Parathyroid adenoma (tissue), 2 donors: ENCODE data around the gene BIK.
A peak's percentile ranks its signal among the peaks of the same experiment; 100 is the strongest.

Source experiments
- H2AFZ ChIP-seq: fragments of 300-600 bp; sonication (generic); one replicate; pipeline ENCODE4 v1.7.0; 2017; ENCODE audit warnings: antibody characterized with exemption, mild to moderate bottlenecking
- H3K27ac ChIP-seq: fragments of 300-600 bp; sonication (generic); one replicate; pipeline ENCODE4 v1.7.0; 2017
- H3K27me3 ChIP-seq: fragments of 300-600 bp; sonication (generic); one replicate; pipeline ENCODE4 v1.7.0; 2017; ENCODE audit warnings: low read length; ENCODE audit not compliant: control insufficient read depth, insufficient read depth
- H3K36me3 ChIP-seq: fragments of 300-600 bp; sonication (generic); one replicate; pipeline ENCODE4 v1.7.0; 2017; ENCODE audit warnings: low read length; ENCODE audit not compliant: control insufficient read depth, insufficient read depth
- H3K4me1 ChIP-seq: fragments of 300-600 bp; sonication (generic); one replicate; pipeline ENCODE4 v1.7.0; 2017; ENCODE audit warnings: control low read depth
- H3K4me2 ChIP-seq: fragments of 300-600 bp; sonication (generic); one replicate; pipeline ENCODE4 v1.7.0; 2017; ENCODE audit warnings: low read length
- H3K4me3 ChIP-seq: fragments of 300-600 bp; sonication (generic); one replicate; pipeline ENCODE4 v1.7.0; 2017; ENCODE audit warnings: low read depth, low read length
- H3K79me2 ChIP-seq: fragments of 300-600 bp; sonication (generic); one replicate; pipeline ENCODE4 v1.7.0; 2017; ENCODE audit warnings: control low read depth
- H3K9ac ChIP-seq: fragments of 300-600 bp; sonication (generic); one replicate; pipeline ENCODE4 v1.7.0; 2017; ENCODE audit warnings: mild to moderate bottlenecking
- H3K9me3 ChIP-seq: fragments of 300-600 bp; sonication (generic); one replicate; pipeline ENCODE4 v1.7.0; 2017; ENCODE audit warnings: low read length; ENCODE audit not compliant: control insufficient read depth
- CTCF ChIP-seq: fragments of 300-600 bp; sonication (generic); IDR thresholded peaks from one replicate; pipeline ENCODE4 v1.7.0; 2017; ENCODE audit warnings: antibody characterized with exemption, mild to moderate bottlenecking
- donor health status: primary hyperparathyroidism.

Gene BIK

GRCh38 chr22:43131773-43132501 is 21.4 kb downstream of the BIK start:
- no peak for TF ChIP-seq CTCF
- Histone ChIP-seq H3K9me3 (no peaks in the 10 kb centered on the region), H3K4me2 (no peak overlapping the region), H2AFZ (no peak overlapping the region), H3K4me1 (no peaks in the 10 kb centered on the region), H3K27ac (no peak overlapping the region), H3K4me3 (no peak overlapping the region), H3K9ac (no peak overlapping the region), H3K27me3 (no peaks in the 10 kb centered on the region), H3K36me3 (no peaks in the 10 kb centered on the region), H3K79me2 (no peaks in the 10 kb centered on the region)

- Histone ChIP-seq H3K36me3 (no peaks in the 10 kb centered on the region), H3K9me3 (no peaks in the 10 kb centered on the region), H3K4me3 (no peak overlapping the region), H3K79me2 (no peaks in the 10 kb centered on the region), H3K9ac (no peak overlapping the region), H3K4me1 (no peaks in the 10 kb centered on the region), H3K4me2 (no peak overlapping the region), H3K27me3 (no peaks in the 10 kb centered on the region), H2AFZ (no peak overlapping the region), H3K27ac (no peak overlapping the region)
- no peak for TF ChIP-seq CTCF
Measured at GRCh38 chr22:43133401-43133800, 22.9 kb downstream of the BIK start.

- no peaks in the 10 kb centered on the region for H3K27me3 ChIP-seq
- H3K4me3 ChIP-seq: no peak overlapping the region
- H3K9ac ChIP-seq: no peak overlapping the region
- H3K27ac ChIP-seq: no peak overlapping the region
- no peaks in the 10 kb centered on the region for H3K4me1 ChIP-seq
- no peaks in the 10 kb centered on the region for H3K9me3 ChIP-seq
- no peaks in the 10 kb centered on the region for H3K79me2 ChIP-seq
- H3K36me3 ChIP-seq: no peaks in the 10 kb centered on the region
- no peak overlapping the region for H3K4me2 ChIP-seq
- H2AFZ ChIP-seq: no peak overlapping the region
- TF ChIP-seq CTCF: no peak
Measured at GRCh38 chr22:43134553-43134952, 24.0 kb downstream of the BIK start.

- no peak overlapping the region for H3K9ac ChIP-seq
- H3K4me1 ChIP-seq: no peaks in the 10 kb centered on the region
- H3K9me3 ChIP-seq: no peaks in the 10 kb centered on the region
- no peak overlapping the region for H3K4me2 ChIP-seq
- no peaks in the 10 kb centered on the region for H3K27me3 ChIP-seq
- H2AFZ ChIP-seq: no peak overlapping the region
- no peak overlapping the region for H3K4me3 ChIP-seq
- no peaks in the 10 kb centered on the region for H3K79me2 ChIP-seq
- TF ChIP-seq CTCF: no peak
- H3K36me3 ChIP-seq: no peaks in the 10 kb centered on the region
- no peak overlapping the region for H3K27ac ChIP-seq
Measured at GRCh38 chr22:43135565-43135964, 25.0 kb downstream of the BIK start.

GRCh38 chr22:43136255-43136654 is 25.7 kb downstream of the BIK start:
- no peak overlapping the region for H3K9ac ChIP-seq
- no peaks in the 10 kb centered on the region for H3K9me3 ChIP-seq
- H3K27me3 ChIP-seq: no peaks in the 10 kb centered on the region
- no peaks in the 10 kb centered on the region for H3K36me3 ChIP-seq
- no peaks in the 10 kb centered on the region for H3K79me2 ChIP-seq
- no peak overlapping the region for H3K4me3 ChIP-seq
- TF ChIP-seq CTCF: peak; percentile 28
- H3K4me2 ChIP-seq: no peak overlapping the region
- H2AFZ ChIP-seq: no peak overlapping the region
- peak overlapping the region; percentile 42 for H3K27ac ChIP-seq
- no peaks in the 10 kb centered on the region for H3K4me1 ChIP-seq
